ENCODE results near the gene FAM222A. TPM values are rescaled to one million over a fixed set of nuclear protein-coding genes. Genes with fewer than 3 reads are reported as not detected.
A peak's percentile ranks its signal among the peaks of the same experiment; 100 is the strongest.

Gene FAM222A
- total RNA-seq, 1 donor from 2014 or later: 7.9 TPM

GRCh38 chr12:109736552-109737108, 23.0 kb downstream of the FAM222A start:
- no peak for TF ChIP-seq CTCF (conservative IDR thresholded peaks at IDR 0.05)
- Mint-ChIP-seq H3K9me3 (no peaks in the 10 kb centered on the region), H3K36me3 (no peaks in the 10 kb centered on the region), H3K27ac (peak overlapping the region; percentile 76), H3K4me1 (ENCODE audit: unreplicated experiment) (peaks cover 39% of the 10 kb centered on the region), H3K27me3 (peaks cover 34% of the 10 kb centered on the region), H3K4me3 (no peak overlapping the region)
- no peak for DNase-seq (ENCODE audit: extremely low spot score, unreplicated experiment)

GRCh38 chr12:109737126-109737525, 23.5 kb downstream of the FAM222A start:
- Mint-ChIP-seq H3K9me3 (no peaks in the 10 kb centered on the region), H3K27me3 (peaks cover 34% of the 10 kb centered on the region), H3K4me1 (ENCODE audit: unreplicated experiment) (peaks cover 40% of the 10 kb centered on the region), H3K36me3 (no peaks in the 10 kb centered on the region), H3K4me3 (no peak overlapping the region), H3K27ac (no peak overlapping the region)
- TF ChIP-seq CTCF (conservative IDR thresholded peaks at IDR 0.05): no peak
- DNase-seq (ENCODE audit: extremely low spot score, unreplicated experiment): no peak

GRCh38 chr12:109737631-109738030, 24.0 kb downstream of the FAM222A start:
- Mint-ChIP-seq H3K9me3 (no peaks in the 10 kb centered on the region), H3K4me1 (ENCODE audit: unreplicated experiment) (peaks cover 45% of the 10 kb centered on the region)

GRCh38 chr12:109738209-109738608, 24.6 kb downstream of the FAM222A start:
- DNase-seq (ENCODE audit: extremely low spot score, unreplicated experiment): no peak
- Mint-ChIP-seq H3K36me3 (no peaks in the 10 kb centered on the region), H3K4me3 (no peak overlapping the region), H3K4me1 (ENCODE audit: unreplicated experiment) (peaks cover 48% of the 10 kb centered on the region), H3K27ac (no peak overlapping the region), H3K9me3 (no peaks in the 10 kb centered on the region), H3K27me3 (peaks cover 29% of the 10 kb centered on the region)
- no peak for TF ChIP-seq CTCF (conservative IDR thresholded peaks at IDR 0.05)

More at GRCh38 chr12:109737631-109738030, 24.0 kb downstream of the FAM222A start:
- H3K27me3 Mint-ChIP-seq: peaks cover 33% of the 10 kb centered on the region
- peak overlapping the region; percentile 31 for H3K27ac Mint-ChIP-seq
- no peak for TF ChIP-seq CTCF (conservative IDR thresholded peaks at IDR 0.05)
- peak overlapping the region; percentile 41 for H3K4me3 Mint-ChIP-seq
- H3K36me3 Mint-ChIP-seq: no peaks in the 10 kb centered on the region
- no peak for DNase-seq (ENCODE audit: extremely low spot score, unreplicated experiment)

- no peaks in the 10 kb centered on the region for H3K9me3 Mint-ChIP-seq
- H3K4me3 Mint-ChIP-seq: no peak overlapping the region
- H3K27ac Mint-ChIP-seq: no peak overlapping the region
- peaks cover 47% of the 10 kb centered on the region for H3K4me1 Mint-ChIP-seq (ENCODE audit: unreplicated experiment)
- H3K36me3 Mint-ChIP-seq: no peaks in the 10 kb centered on the region
- no peak for DNase-seq (ENCODE audit: extremely low spot score, unreplicated experiment)
- H3K27me3 Mint-ChIP-seq: peaks cover 27% of the 10 kb centered on the region
- no peak for TF ChIP-seq CTCF (conservative IDR thresholded peaks at IDR 0.05)
Measured at GRCh38 chr12:109738878-109739665, 25.4 kb downstream of the FAM222A start.

Measured in type B pancreatic cell (in vitro differentiated cells).